ENCODE data around the gene FRMD4A. TPM values are rescaled to one million over a fixed set of nuclear protein-coding genes. Genes with fewer than 3 reads are reported as not detected.

Gene FRMD4A
- total RNA-seq, 1 donor from 2014 or later, result 20.2 TPM

DNA sequence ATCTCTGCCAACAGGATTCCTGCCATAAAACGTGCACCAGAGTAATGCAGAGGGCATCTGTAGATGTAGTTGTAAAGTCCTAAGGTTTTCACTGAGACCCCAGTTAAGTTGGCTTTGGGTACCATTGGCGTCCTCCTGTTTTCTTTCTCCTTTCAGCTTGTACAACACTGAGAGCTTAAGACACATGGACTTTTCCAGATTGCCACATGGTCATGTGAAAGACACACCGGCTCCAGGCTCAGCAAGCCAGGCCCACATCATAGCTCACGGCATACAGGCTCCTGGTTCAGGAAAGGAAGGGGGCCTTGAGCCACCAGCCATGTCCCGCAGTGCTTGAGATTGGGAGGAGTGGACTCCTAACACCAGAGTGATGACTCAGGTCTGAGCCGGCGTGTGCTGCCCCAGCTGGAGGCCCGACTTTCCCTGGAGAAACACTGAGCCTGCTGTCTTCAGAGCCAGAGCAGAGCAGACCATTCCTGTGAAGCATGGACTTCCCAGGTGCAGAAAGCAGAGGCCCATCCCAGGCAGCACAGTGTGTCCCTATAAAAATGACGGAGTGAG is 491.2 kb downstream of the FRMD4A start:
- peaks cover 6% of the 10 kb centered on the region for H3K4me1 ChIP-seq
- no peaks in the 10 kb centered on the region for H3K9me3 ChIP-seq (ENCODE audit: low read depth)
- no peak overlapping the region for H3K4me3 ChIP-seq
- Mint-ChIP-seq H3K9me3 (peaks cover 12% of the 10 kb centered on the region), H3K27ac (no peak overlapping the region), H3K27me3 (ENCODE audit: insufficient read depth, low read depth) (peaks cover 3% of the 10 kb centered on the region), H3K4me1 (peaks cover 30% of the 10 kb centered on the region), H3K36me3 (peaks cover 25% of the 10 kb centered on the region), H3K4me3 (no peak overlapping the region)
- no peak overlapping the region for H3K4me2 ChIP-seq
- H3K9ac ChIP-seq, result no peak overlapping the region
- no peaks in the 10 kb centered on the region for H3K27me3 ChIP-seq
- no peak overlapping the region for H2AFZ ChIP-seq (replicated peaks)
- DNase-seq (ENCODE audit: low spot score), result no peak
- H3K36me3 ChIP-seq, result no peaks in the 10 kb centered on the region
- no peaks in the 10 kb centered on the region for H3K79me2 ChIP-seq (ENCODE audit: low read depth)
- TF ChIP-seq EZH2 (IDR thresholded peaks at IDR 0.05) (no peak), EZH2phosphoT487 (IDR thresholded peaks at IDR 0.05) (no peak)
- TF ChIP-seq, protein P1, sequence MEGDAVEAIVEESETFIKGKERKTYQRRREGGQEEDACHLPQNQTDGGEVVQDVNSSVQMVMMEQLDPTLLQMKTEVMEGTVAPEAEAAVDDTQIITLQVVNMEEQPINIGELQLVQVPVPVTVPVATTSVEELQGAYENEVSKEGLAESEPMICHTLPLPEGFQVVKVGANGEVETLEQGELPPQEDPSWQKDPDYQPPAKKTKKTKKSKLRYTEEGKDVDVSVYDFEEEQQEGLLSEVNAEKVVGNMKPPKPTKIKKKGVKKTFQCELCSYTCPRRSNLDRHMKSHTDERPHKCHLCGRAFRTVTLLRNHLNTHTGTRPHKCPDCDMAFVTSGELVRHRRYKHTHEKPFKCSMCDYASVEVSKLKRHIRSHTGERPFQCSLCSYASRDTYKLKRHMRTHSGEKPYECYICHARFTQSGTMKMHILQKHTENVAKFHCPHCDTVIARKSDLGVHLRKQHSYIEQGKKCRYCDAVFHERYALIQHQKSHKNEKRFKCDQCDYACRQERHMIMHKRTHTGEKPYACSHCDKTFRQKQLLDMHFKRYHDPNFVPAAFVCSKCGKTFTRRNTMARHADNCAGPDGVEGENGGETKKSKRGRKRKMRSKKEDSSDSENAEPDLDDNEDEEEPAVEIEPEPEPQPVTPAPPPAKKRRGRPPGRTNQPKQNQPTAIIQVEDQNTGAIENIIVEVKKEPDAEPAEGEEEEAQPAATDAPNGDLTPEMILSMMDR (IDR thresholded peaks at IDR 0.05), result no peak
- no peaks in the 10 kb centered on the region for H4K20me1 ChIP-seq (ENCODE audit: low read depth)
- H3K27ac ChIP-seq, result no peak overlapping the region
- H3F3A ChIP-seq (ENCODE audit: low read depth), result no peaks in the 10 kb centered on the region

DNA sequence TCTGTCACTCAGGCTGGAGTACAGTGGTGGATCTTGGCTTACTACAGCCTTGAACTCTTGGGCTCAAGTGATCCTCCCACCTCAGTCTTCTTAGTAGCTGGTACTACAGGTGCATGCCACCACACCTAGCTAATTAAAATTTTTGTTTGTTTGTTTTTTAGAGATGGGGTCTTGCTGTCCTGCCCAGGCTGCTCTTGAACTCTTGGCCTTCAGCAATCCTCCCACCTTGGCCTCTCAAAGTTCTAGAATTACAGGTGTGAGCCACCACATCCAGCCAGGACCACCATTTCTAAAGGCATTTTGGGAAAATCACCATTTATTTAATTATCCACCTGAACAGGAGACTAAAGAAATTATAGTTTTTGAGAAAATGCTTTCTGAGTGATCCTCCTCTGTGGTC is 491.7 kb downstream of the FRMD4A start:
- Histone ChIP-seq H2AFZ (replicated peaks) (no peak overlapping the region), H3F3A (ENCODE audit: low read depth) (no peaks in the 10 kb centered on the region), H3K79me2 (ENCODE audit: low read depth) (peaks cover 3% of the 10 kb centered on the region), H3K4me3 (no peak overlapping the region), H3K27me3 (no peaks in the 10 kb centered on the region), H4K20me1 (ENCODE audit: low read depth) (no peaks in the 10 kb centered on the region), H3K4me2 (no peak overlapping the region), H3K4me1 (peaks cover 11% of the 10 kb centered on the region), H3K9ac (no peak overlapping the region), H3K36me3 (no peaks in the 10 kb centered on the region), H3K27ac (no peak overlapping the region), H3K9me3 (ENCODE audit: low read depth) (no peaks in the 10 kb centered on the region)
- DNase-seq (ENCODE audit: low spot score), result no peak
- H3K9me3 Mint-ChIP-seq, result peaks cover 12% of the 10 kb centered on the region
- TF ChIP-seq, protein P1 (IDR thresholded peaks at IDR 0.05), result no peak
- TF ChIP-seq EZH2 (IDR thresholded peaks at IDR 0.05), result no peak
- TF ChIP-seq EZH2phosphoT487 (IDR thresholded peaks at IDR 0.05), result no peak
- H3K27me3 Mint-ChIP-seq (ENCODE audit: insufficient read depth, low read depth), result peaks cover 3% of the 10 kb centered on the region
- H3K4me1 Mint-ChIP-seq, result peaks cover 34% of the 10 kb centered on the region
- no peak overlapping the region for H3K4me3 Mint-ChIP-seq
- peaks cover 25% of the 10 kb centered on the region for H3K36me3 Mint-ChIP-seq
- no peak overlapping the region for H3K27ac Mint-ChIP-seq

DNA sequence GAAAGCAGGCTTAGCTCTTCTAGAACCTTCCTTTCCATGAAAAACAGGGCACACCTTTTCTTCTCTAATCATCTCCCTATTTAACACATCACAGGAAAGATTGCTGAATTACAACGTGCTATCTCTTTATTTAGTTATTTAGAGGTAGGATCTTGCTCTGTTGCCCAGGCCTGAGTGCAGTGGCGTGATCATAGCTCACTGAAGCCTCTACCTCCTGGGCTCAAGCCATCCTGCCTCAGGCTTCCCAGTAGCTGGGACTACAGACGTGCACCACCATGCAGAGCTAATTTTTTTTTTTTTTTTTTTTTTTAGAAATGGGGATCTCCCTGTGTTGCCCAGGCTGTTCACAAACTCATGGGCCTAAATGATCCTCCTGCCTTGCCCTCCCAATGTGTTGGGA is 492.8 kb downstream of the FRMD4A start:
- Histone ChIP-seq H3K36me3 (no peaks in the 10 kb centered on the region), H3K4me2 (no peak overlapping the region), H2AFZ (replicated peaks) (no peak overlapping the region), H3K79me2 (ENCODE audit: low read depth) (peaks cover 3% of the 10 kb centered on the region), H3K4me3 (no peak overlapping the region), H3K9me3 (ENCODE audit: low read depth) (no peaks in the 10 kb centered on the region), H3K4me1 (peaks cover 18% of the 10 kb centered on the region), H3K9ac (no peak overlapping the region), H3K27ac (no peak overlapping the region), H3F3A (ENCODE audit: low read depth) (no peaks in the 10 kb centered on the region), H4K20me1 (ENCODE audit: low read depth) (no peaks in the 10 kb centered on the region), H3K27me3 (no peaks in the 10 kb centered on the region)
- H3K36me3 Mint-ChIP-seq, result peaks cover 22% of the 10 kb centered on the region
- H3K9me3 Mint-ChIP-seq, result peaks cover 12% of the 10 kb centered on the region
- no peak overlapping the region for H3K27ac Mint-ChIP-seq
- peaks cover 42% of the 10 kb centered on the region for H3K4me1 Mint-ChIP-seq
- DNase-seq (ENCODE audit: low spot score), result no peak
- H3K4me3 Mint-ChIP-seq, result no peak overlapping the region
- no peak for TF ChIP-seq EZH2phosphoT487 (IDR thresholded peaks at IDR 0.05)
- no peak for TF ChIP-seq EZH2 (IDR thresholded peaks at IDR 0.05)
- TF ChIP-seq, protein P1 (IDR thresholded peaks at IDR 0.05), result no peak
- peaks cover 3% of the 10 kb centered on the region for H3K27me3 Mint-ChIP-seq (ENCODE audit: insufficient read depth, low read depth)

Data from neural progenitor cell (in vitro differentiated cells).